ENCODE measurements around the gene ALOX15.

DNA sequence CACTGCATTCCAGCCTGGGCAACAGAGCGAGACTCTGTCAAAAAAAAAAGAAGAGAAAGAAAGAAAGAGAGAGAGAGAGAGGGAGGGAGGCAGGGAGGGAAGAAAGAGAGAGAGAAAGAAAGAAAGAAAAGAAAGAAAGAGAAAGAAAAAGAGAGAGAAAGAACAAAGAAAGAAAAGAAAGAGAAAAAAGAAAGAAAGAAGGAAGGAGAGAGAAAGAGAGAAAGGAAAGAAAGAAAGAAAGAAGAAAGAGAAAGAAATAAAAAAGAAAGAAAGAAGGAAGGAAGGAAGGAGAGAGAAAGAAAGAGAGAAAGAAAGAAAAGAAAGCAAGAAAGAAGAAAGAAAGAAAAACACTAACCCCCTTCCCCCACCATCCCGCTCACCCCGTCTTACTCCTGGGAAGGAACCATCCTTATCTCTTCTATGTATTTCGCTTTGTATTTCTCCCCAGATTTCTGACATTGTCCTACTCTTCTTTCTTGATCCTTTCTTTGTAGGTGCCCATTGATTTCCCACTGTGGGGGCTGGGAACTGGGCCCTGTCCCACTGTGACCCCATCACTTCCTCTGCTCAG is 20.9 kb downstream of the ALOX15 start:
- TF ChIP-seq, protein P1, sequence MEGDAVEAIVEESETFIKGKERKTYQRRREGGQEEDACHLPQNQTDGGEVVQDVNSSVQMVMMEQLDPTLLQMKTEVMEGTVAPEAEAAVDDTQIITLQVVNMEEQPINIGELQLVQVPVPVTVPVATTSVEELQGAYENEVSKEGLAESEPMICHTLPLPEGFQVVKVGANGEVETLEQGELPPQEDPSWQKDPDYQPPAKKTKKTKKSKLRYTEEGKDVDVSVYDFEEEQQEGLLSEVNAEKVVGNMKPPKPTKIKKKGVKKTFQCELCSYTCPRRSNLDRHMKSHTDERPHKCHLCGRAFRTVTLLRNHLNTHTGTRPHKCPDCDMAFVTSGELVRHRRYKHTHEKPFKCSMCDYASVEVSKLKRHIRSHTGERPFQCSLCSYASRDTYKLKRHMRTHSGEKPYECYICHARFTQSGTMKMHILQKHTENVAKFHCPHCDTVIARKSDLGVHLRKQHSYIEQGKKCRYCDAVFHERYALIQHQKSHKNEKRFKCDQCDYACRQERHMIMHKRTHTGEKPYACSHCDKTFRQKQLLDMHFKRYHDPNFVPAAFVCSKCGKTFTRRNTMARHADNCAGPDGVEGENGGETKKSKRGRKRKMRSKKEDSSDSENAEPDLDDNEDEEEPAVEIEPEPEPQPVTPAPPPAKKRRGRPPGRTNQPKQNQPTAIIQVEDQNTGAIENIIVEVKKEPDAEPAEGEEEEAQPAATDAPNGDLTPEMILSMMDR (IDR thresholded peaks at IDR 0.05; ENCODE audit: low read depth, low read length): no peak
- TF ChIP-seq POLR2A (IDR thresholded peaks at IDR 0.05; ENCODE audit: extremely low read depth, insufficient read length) (no peak), MYC (IDR thresholded peaks at IDR 0.05; ENCODE audit: low read depth, low read length) (no peak)

Data from NB4 (cell line).